Neural progenitor cell (in vitro differentiated cells): ENCODE results near the gene LMBRD2.

Experiments
- EZH2 ChIP-seq: fragments of 200-600 bp; sonication (generic); IDR thresholded peaks from 2 replicates; pipeline ENCODE4 v1.6.1; 2017; ENCODE audit warnings: antibody characterized with exemption, mild to moderate bottlenecking, moderate library complexity
- EZH2phosphoT487 ChIP-seq: fragments of 200-600 bp; sonication (generic); IDR thresholded peaks from 2 replicates; pipeline ENCODE4 v1.6.1; 2017; ENCODE audit warnings: antibody characterized with exemption
- TF ChIP-seq, protein P1 (sequence below): fragments of 200-600 bp; sonication (generic); IDR thresholded peaks from 2 replicates; pipeline ENCODE4 v1.5.1; 2017; ENCODE audit warnings: antibody characterized with exemption, mild to moderate bottlenecking

DNA sequence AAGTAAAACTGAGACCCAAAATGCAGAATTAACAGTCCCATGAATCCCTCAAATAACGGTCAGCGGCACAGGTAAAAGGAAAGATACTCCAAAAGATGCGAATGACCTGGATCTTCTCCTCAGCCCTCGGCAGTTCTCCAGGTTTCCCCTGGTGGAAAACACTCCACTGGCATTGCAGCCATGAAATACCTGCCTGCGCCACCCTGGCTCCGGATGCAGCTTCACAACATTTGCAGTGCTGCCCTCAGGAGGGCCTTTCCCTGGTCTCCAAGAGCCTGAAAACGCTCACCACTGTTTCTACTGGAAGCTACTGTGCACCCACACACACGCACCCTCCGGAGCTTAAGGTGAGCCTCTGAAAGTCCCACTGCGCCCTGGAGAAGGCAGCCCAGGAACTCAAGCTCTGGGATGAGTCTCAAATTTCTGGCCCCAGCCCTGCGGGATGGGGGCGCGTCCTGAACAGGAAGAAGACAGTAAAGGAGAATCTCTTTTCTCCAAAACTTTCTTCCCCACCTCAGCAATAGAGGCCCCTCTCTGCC is 85.6 kb downstream of the LMBRD2 start:
- TF ChIP-seq, protein P1, sequence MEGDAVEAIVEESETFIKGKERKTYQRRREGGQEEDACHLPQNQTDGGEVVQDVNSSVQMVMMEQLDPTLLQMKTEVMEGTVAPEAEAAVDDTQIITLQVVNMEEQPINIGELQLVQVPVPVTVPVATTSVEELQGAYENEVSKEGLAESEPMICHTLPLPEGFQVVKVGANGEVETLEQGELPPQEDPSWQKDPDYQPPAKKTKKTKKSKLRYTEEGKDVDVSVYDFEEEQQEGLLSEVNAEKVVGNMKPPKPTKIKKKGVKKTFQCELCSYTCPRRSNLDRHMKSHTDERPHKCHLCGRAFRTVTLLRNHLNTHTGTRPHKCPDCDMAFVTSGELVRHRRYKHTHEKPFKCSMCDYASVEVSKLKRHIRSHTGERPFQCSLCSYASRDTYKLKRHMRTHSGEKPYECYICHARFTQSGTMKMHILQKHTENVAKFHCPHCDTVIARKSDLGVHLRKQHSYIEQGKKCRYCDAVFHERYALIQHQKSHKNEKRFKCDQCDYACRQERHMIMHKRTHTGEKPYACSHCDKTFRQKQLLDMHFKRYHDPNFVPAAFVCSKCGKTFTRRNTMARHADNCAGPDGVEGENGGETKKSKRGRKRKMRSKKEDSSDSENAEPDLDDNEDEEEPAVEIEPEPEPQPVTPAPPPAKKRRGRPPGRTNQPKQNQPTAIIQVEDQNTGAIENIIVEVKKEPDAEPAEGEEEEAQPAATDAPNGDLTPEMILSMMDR, result no peak
- TF ChIP-seq EZH2 (no peak), EZH2phosphoT487 (no peak)
